KMS-11 (cell line): ENCODE measurements around the gene BCAS1.

Experiments
- H2AFZ ChIP-seq: fragments of 200-600 bp; sonication (generic); 2 replicates; pipeline ENCODE4 v1.6.1; 2016; ENCODE audit warnings: antibody characterized with exemption, mixed run types, low read depth
- H3K27ac ChIP-seq: fragments of 200-600 bp; sonication (generic); 2 replicates; pipeline ENCODE4 v1.6.1; 2016; ENCODE audit warnings: mild to moderate bottlenecking, mixed run types
- H3K27me3 ChIP-seq: fragments of 200-600 bp; sonication (generic); 2 replicates; pipeline ENCODE4 v1.6.1; 2017; ENCODE audit warnings: mild to moderate bottlenecking, low read depth, mixed run types, moderate library complexity; ENCODE audit not compliant: insufficient read depth
- H3K36me3 ChIP-seq: fragments of 200-600 bp; sonication (generic); 2 replicates; pipeline ENCODE4 v1.6.1; 2017; ENCODE audit warnings: mild to moderate bottlenecking, mixed run types; ENCODE audit not compliant: insufficient read depth
- H3K4me1 ChIP-seq: fragments of 200-600 bp; sonication (generic); 2 replicates; pipeline ENCODE4 v1.6.1; 2016; ENCODE audit warnings: mild to moderate bottlenecking, low read depth, mixed run types; ENCODE audit not compliant: poor library complexity, severe bottlenecking
- H3K4me2 ChIP-seq: fragments of 200-600 bp; sonication (generic); 2 replicates; pipeline ENCODE4 v1.7.0; 2016; ENCODE audit warnings: mild to moderate bottlenecking, mixed run types
- H3K4me3 ChIP-seq: fragments of 200-600 bp; sonication (generic); IDR thresholded peaks from 2 replicates; pipeline ENCODE4 v1.6.1; 2017; ENCODE audit warnings: low read depth, low read length, mixed read lengths; ENCODE audit not compliant: insufficient read depth
- H3K79me2 ChIP-seq: fragments of 200-600 bp; sonication (generic); 2 replicates; pipeline ENCODE4 v1.6.1; 2016; ENCODE audit warnings: low read depth, mixed run types; ENCODE audit not compliant: insufficient read depth
- H3K9ac ChIP-seq: fragments of 200-600 bp; sonication (generic); 2 replicates; pipeline ENCODE4 v1.6.1; 2016; ENCODE audit warnings: mild to moderate bottlenecking, mixed run types
- H4K20me1 ChIP-seq: fragments of 200-600 bp; sonication (generic); 2 replicates; pipeline ENCODE4 v1.6.1; 2016; ENCODE audit warnings: mild to moderate bottlenecking, mixed run types; ENCODE audit not compliant: insufficient read depth
- CTCF ChIP-seq: fragments of 200-600 bp; sonication (generic); conservative IDR thresholded peaks from 2 replicates; pipeline ENCODE4 v1.6.1; 2017; ENCODE audit warnings: low read depth, mild to moderate bottlenecking, antibody characterized with exemption, low read length, moderate library complexity, mixed read lengths

Gene BCAS1

GRCh38 chr20:54108817-54109216, 38.4 kb upstream of the BCAS1 start:
- Histone ChIP-seq H3K9ac (no peak overlapping the region), H3K4me1 (no peaks in the 10 kb centered on the region), H3K27me3 (no peaks in the 10 kb centered on the region), H3K27ac (no peak overlapping the region), H3K36me3 (no peaks in the 10 kb centered on the region), H3K4me2 (no peak overlapping the region), H4K20me1 (no peaks in the 10 kb centered on the region), H2AFZ (no peak overlapping the region), H3K79me2 (no peaks in the 10 kb centered on the region), H3K4me3 (no peak overlapping the region)
- TF ChIP-seq CTCF: no peak

- no peaks in the 10 kb centered on the region for H3K27me3 ChIP-seq
- H3K9ac ChIP-seq: no peak overlapping the region
- H3K27ac ChIP-seq: no peak overlapping the region
- H3K4me2 ChIP-seq: no peak overlapping the region
- H3K36me3 ChIP-seq: no peaks in the 10 kb centered on the region
- no peaks in the 10 kb centered on the region for H4K20me1 ChIP-seq
- no peaks in the 10 kb centered on the region for H3K4me1 ChIP-seq
- no peak for TF ChIP-seq CTCF
- no peaks in the 10 kb centered on the region for H3K79me2 ChIP-seq
- no peak overlapping the region for H3K4me3 ChIP-seq
- H2AFZ ChIP-seq: no peak overlapping the region
Measured at GRCh38 chr20:54108326-54108642, 37.9 kb upstream of the BCAS1 start.

GRCh38 chr20:54107600-54108325, 37.4 kb upstream of the BCAS1 start:
- Histone ChIP-seq H3K4me1 (no peaks in the 10 kb centered on the region), H3K9ac (no peak overlapping the region), H3K27ac (no peak overlapping the region), H3K36me3 (no peaks in the 10 kb centered on the region), H4K20me1 (no peaks in the 10 kb centered on the region), H3K27me3 (no peaks in the 10 kb centered on the region), H3K79me2 (no peaks in the 10 kb centered on the region), H3K4me3 (no peak overlapping the region), H3K4me2 (no peak overlapping the region), H2AFZ (no peak overlapping the region)
- no peak for TF ChIP-seq CTCF

- no peaks in the 10 kb centered on the region for H3K4me1 ChIP-seq
- H3K9ac ChIP-seq: no peak overlapping the region
- H3K27ac ChIP-seq: no peak overlapping the region
Measured at GRCh38 chr20:54107181-54107580, 36.8 kb upstream of the BCAS1 start.

More at GRCh38 chr20:54107181-54107580, 36.8 kb upstream of the BCAS1 start:
- Histone ChIP-seq H3K36me3 (no peaks in the 10 kb centered on the region), H3K27me3 (no peaks in the 10 kb centered on the region), H4K20me1 (no peaks in the 10 kb centered on the region), H3K79me2 (no peaks in the 10 kb centered on the region), H3K4me2 (no peak overlapping the region), H3K4me3 (no peak overlapping the region), H2AFZ (no peak overlapping the region)
- TF ChIP-seq CTCF: no peak
